Amniotic stem cell (primary cell): ENCODE measurements around the gene GRPEL2.
"Not testable (repeated sequence)": the region's sequence is repeated elsewhere in the genome, so short reads cannot be mapped to it uniquely, and the experiment has no call there.

Source experiments
- DNase-seq: peaks from one replicate; lab custom pipeline; 2025; lab: John Stamatoyannopoulos, UW

The GRPEL2 gene

DNA sequence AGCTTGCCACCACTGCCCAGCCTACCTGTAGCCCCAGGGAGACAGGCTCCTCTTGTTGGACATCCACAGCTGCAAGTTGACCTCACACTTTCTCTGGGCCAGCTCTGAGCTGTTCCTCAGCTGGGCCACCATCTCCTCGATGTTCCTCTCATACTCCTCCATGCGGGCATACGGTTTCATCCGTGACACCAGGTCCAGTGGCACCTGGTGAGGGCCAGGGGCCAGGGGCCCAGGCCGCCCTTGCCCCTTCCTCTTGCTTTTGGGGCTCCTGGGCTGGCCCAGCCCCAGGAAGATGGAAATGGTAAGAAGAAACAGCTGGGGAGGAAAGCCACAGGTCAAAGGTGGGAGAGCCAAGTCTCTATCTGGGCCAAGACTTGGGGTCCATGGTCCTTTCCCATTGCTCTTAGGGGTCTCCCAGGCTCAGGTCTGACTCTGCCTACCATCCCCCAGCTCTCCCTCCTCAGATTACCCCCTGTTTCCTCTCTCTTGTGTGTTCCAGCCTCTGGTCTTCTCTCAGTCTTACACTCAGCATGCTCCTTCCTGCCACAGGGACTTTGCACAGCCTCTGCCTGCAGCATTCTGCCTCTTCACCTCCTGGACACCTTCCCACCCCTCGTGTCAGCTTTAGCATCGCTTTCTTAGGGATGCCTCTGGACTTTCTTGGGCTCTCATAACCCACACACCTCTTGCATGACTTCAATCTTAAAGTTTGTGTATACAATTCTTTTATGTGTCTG, 31.6 kb downstream of the GRPEL2 start:
- no peak for DNase-seq

- DNase-seq, result no peak
Observed at GRCh38 chr5:149378241-149378820, 33.0 kb downstream of the GRPEL2 start.

DNA sequence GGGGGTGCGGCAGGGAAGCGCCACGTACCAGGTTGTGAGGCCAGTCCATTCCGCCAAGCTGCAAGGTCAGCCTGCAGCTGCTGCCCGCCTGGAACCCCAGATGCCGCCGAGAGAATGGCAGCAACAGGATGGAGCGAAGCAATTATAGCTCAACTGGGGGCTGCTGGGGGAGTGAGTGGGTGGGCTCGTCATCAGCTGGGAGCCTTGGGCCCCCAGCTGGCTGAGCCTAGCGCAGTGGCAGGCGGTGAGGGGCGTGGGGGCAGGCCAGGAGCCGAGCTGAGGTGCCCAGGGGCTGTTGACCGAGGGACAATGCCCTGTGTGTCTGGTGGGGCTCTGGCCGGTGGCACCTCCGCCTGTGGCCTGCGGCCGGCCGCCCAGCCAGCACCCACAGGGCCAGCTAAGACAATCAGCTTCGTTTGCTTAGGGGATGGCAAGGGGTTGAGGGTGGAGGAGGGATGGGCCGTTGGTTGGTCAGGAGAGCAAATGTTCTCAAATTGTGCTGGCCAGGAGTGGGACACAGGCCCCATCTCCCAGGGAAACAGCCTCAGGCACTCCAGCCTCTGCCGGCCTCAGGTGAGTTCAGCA, 34.0 kb downstream of the GRPEL2 start, which contains the start of gene IL17B:
Gene IL17B (minus strand): TSS at position 116 of the 585 bp plus-strand sequence. CDS start 67 bp downstream, at position 49.
- no peak for DNase-seq

GRCh38 chr5:149379818-149380374, 34.6 kb downstream of the GRPEL2 start:
- DNase-seq, result no peak

DNA sequence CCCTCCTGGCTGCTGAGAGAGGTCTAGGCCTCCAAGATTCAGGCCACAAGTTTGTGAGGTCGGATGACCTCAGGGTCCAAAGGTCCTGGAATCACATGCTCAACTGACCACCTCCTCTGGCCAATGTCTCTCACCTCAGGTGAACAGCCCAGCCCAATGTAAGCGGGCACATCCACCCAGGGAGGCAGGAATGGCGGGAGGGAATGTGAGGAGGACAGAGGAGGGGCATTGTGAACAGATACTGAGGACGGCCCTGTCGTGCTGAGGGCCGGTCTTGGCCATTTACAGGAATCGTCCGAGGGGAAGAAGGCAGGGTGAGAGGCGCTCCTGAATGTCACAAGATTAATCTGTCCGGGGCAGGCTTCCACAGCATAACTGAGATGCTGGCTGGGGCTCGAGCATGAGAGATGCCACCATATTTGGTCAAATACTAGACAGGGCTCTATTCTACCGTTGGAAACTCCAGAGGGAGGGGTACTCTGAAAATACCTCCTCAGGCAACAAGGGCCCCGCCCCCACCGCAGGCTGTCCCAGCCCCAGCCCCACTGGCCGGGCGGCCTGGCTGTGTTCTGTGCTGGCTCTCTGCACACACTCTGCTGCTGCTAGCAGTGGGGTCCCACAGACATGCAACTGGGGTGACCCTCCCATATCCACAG, 35.3 kb downstream of the GRPEL2 start:
- DNase-seq, result no peak

- DNase-seq, result no peak
Observed at GRCh38 chr5:149381261-149381985, 36.1 kb downstream of the GRPEL2 start.

GRCh38 chr5:149381986-149382338, 36.7 kb downstream of the GRPEL2 start:
- DNase-seq, result no peak

- no peak for DNase-seq
Observed at GRCh38 chr5:149382517-149383220, 37.4 kb downstream of the GRPEL2 start.

DNA sequence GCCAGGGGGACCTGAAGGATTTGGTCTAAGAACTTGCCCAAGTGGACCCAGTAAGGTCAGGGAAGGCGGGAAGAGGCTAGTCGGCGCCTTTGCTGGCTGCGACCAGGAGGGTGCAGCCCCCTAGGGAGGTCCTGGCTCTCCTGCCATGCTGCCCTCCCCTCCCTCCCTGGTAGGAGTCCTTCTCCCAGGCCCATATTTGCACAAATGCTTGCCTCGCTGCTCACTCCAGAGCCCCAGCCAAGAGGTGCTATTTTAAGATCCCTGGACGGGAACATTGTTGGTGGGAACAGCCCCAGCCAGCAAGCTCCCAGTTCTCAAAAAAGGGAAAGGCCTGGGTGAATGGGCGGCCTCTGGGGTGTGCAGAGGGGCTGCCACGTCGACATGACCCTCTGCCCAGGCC, 38.1 kb downstream of the GRPEL2 start:
- DNase-seq, result no peak

- DNase-seq, result no peak
Observed at GRCh38 chr5:149386166-149386565, 40.9 kb downstream of the GRPEL2 start.

- DNase-seq, result no peak
Observed at GRCh38 chr5:149387081-149387631, 41.9 kb downstream of the GRPEL2 start.

- no peak for DNase-seq
Observed at GRCh38 chr5:149387982-149388381, 42.7 kb downstream of the GRPEL2 start.

DNA sequence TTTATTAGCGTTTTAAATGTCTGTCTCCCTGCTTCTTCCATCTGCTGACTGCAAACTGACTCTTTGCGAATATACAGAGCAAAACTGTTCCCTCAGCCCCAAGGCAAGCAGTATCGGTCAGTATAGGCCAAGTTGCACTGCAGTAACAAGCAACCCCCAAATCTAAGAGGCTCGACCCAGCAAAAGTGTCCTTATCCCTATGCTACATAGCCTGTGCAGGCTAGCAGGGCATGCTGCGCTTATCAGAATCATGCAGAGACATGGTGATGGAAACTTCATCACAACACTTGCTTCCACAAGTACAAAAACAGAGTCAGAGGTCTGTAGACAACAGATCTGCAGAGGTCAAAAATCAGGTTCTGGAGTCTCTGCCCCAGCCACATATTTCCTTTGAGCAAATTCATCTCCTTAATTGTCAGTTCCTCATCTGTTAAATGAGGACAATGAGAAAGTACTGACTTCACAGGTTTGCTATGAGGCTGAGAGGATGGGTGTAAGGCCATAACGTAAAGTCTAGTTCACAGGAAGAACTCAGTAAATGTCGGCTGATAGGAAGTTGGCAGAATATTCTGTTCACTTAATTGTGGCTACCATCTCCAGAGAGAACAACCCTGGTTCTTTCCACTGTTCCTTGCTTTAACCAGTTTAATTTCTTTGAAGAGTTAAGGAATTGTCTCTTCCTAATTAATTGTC, 43.3 kb downstream of the GRPEL2 start:
- no peak for DNase-seq

GRCh38 chr5:149389552-149390495, 44.5 kb downstream of the GRPEL2 start:
- DNase-seq, result no peak

- not testable (repeated sequence) for DNase-seq
Observed at GRCh38 chr5:149391076-149391475, 45.8 kb downstream of the GRPEL2 start.

GRCh38 chr5:149391524-149391923, 46.2 kb downstream of the GRPEL2 start:
- DNase-seq, result no peak

DNA sequence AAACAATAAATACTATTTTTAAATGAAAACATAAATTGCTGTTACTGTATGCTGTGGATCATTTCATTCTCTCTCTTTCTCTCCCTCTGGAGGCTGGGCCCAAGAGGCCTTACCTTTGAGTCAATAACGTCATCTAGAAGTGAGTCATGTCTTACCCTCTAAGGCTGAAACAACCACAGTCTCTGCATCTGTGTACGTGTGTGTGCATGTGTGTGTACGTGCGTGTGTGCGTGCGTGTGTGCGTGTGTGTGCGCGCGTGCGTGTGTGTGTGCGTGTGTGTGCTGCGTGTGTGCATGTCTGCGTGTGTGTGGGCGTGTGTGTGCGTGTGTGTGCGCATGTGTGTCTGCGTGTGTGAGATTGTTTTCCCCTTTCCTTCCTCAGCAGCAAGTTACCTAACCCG, 47.4 kb downstream of the GRPEL2 start:
- DNase-seq, result no peak

DNA sequence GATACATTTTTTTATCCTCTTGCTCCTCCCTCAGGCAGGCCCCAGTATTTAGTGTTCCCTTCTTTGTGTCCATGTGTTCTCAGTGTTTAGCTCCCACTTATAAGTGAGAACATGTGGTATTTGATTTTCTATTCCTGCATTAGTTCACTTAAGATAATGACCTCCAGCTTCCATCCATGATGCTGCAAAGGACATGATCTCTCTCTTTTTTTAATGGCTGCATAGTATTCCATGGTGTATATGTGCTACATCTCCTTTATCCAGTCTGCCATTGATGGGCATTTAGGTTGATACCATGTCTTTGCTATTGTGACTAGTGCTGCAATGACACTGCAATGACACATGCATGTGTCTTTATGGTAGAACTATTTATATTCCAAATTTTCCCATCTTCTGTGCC, 49.7 kb downstream of the GRPEL2 start:
- DNase-seq, result not testable (repeated sequence)

- no peak for DNase-seq
Observed at GRCh38 chr5:149397530-149397929, 52.2 kb downstream of the GRPEL2 start.
